ENCODE measurements around the gene TMC1. TPM values are rescaled to one million over a fixed set of nuclear protein-coding genes. Genes with fewer than 3 reads are reported as not detected.
"Not testable (repeated sequence)": the region's sequence is repeated elsewhere in the genome, so short reads cannot be mapped to it uniquely, and the experiment has no call there.

Gene TMC1
- total RNA-seq (2014; rRNA removed; shearing (Covaris generic); ENCODE audit: low replicate concordance), result not detected in 2 replicates

- DNase-seq, H3K36me3 ChIP-seq, H3K27me3 ChIP-seq, H3K9me3 ChIP-seq, H3K4me3 ChIP-seq: not testable (repeated sequence)
These were observed at the start of gene TMC1 for GRCh38 chr9:72521416-72521815. TSS of gene TMC1 (plus strand) at chr9:72521608. CDS start at chr9:72648649, 127,041 bp downstream.

GRCh38 chr9:72473474-72474261, 47.7 kb upstream of the TMC1 start:
- Histone ChIP-seq H3K9me3 (no peaks in the 10 kb centered on the region), H3K36me3 (no peaks in the 10 kb centered on the region), H3K4me3 (no peak overlapping the region), H3K27me3 (no peaks in the 10 kb centered on the region)
- DNase-seq, result no peak

- Histone ChIP-seq H3K27me3 (no peaks in the 10 kb centered on the region), H3K9me3 (no peaks in the 10 kb centered on the region), H3K4me3 (no peak overlapping the region), H3K36me3 (no peaks in the 10 kb centered on the region)
- DNase-seq, result no peak
These were observed 46.7 kb upstream of the TMC1 start for GRCh38 chr9:72474676-72475075.

- Histone ChIP-seq H3K9me3 (no peaks in the 10 kb centered on the region), H3K4me3 (no peak overlapping the region), H3K27me3 (no peaks in the 10 kb centered on the region), H3K36me3 (no peaks in the 10 kb centered on the region)
- no peak for DNase-seq
These were observed 45.3 kb upstream of the TMC1 start for GRCh38 chr9:72476100-72476499.

- Histone ChIP-seq H3K27me3 (no peaks in the 10 kb centered on the region), H3K9me3 (no peaks in the 10 kb centered on the region), H3K4me3 (no peak overlapping the region), H3K36me3 (no peaks in the 10 kb centered on the region)
- DNase-seq, result peak; percentile 35
These were observed 44.6 kb upstream of the TMC1 start for GRCh38 chr9:72476617-72477437.

GRCh38 chr9:72477930-72478518, 43.4 kb upstream of the TMC1 start:
- DNase-seq, result peak; percentile 35
- Histone ChIP-seq H3K36me3 (no peaks in the 10 kb centered on the region), H3K4me3 (no peak overlapping the region)

GRCh38 chr9:72478966-72479365, 42.4 kb upstream of the TMC1 start:
- no peak for DNase-seq
- Histone ChIP-seq H3K27me3 (no peaks in the 10 kb centered on the region), H3K36me3 (no peaks in the 10 kb centered on the region), H3K4me3 (no peak overlapping the region), H3K9me3 (no peaks in the 10 kb centered on the region)

More at GRCh38 chr9:72477930-72478518, 43.4 kb upstream of the TMC1 start:
- Histone ChIP-seq H3K27me3 (no peaks in the 10 kb centered on the region), H3K9me3 (no peaks in the 10 kb centered on the region)

- not testable (repeated sequence) for H3K4me3 ChIP-seq, H3K36me3 ChIP-seq, H3K27me3 ChIP-seq, DNase-seq, H3K9me3 ChIP-seq
These were observed 41.1 kb upstream of the TMC1 start for GRCh38 chr9:72480261-72480660.

- no peaks in the 10 kb centered on the region for H3K27me3 ChIP-seq
- H3K4me3 ChIP-seq, result no peak overlapping the region
- H3K9me3 ChIP-seq, result no peaks in the 10 kb centered on the region
- no peak for DNase-seq
- no peaks in the 10 kb centered on the region for H3K36me3 ChIP-seq
These were observed 40.5 kb upstream of the TMC1 start for GRCh38 chr9:72480921-72481320.

GRCh38 chr9:72485821-72486593, 35.4 kb upstream of the TMC1 start:
- Histone ChIP-seq H3K27me3 (no peaks in the 10 kb centered on the region), H3K9me3 (no peaks in the 10 kb centered on the region), H3K36me3 (no peaks in the 10 kb centered on the region), H3K4me3 (no peak overlapping the region)
- DNase-seq, result no peak

- Histone ChIP-seq H3K4me3 (no peak overlapping the region), H3K9me3 (no peaks in the 10 kb centered on the region), H3K36me3 (no peaks in the 10 kb centered on the region), H3K27me3 (no peaks in the 10 kb centered on the region)
- no peak for DNase-seq
These were observed 34.8 kb upstream of the TMC1 start for GRCh38 chr9:72486594-72486955.

- not testable (repeated sequence) for H3K9me3 ChIP-seq, H3K4me3 ChIP-seq, H3K27me3 ChIP-seq, DNase-seq, H3K36me3 ChIP-seq
These were observed 33.7 kb upstream of the TMC1 start for GRCh38 chr9:72487665-72488064.

GRCh38 chr9:72489986-72490385, 31.4 kb upstream of the TMC1 start:
- Histone ChIP-seq H3K36me3 (no peaks in the 10 kb centered on the region), H3K27me3 (no peaks in the 10 kb centered on the region), H3K4me3 (no peak overlapping the region), H3K9me3 (no peaks in the 10 kb centered on the region)
- DNase-seq, result no peak

GRCh38 chr9:72491242-72491641, 30.2 kb upstream of the TMC1 start:
- no peak for DNase-seq
- Histone ChIP-seq H3K36me3 (no peaks in the 10 kb centered on the region), H3K27me3 (no peaks in the 10 kb centered on the region), H3K9me3 (no peaks in the 10 kb centered on the region), H3K4me3 (no peak overlapping the region)

- no peak for DNase-seq
- Histone ChIP-seq H3K27me3 (no peaks in the 10 kb centered on the region), H3K4me3 (no peak overlapping the region), H3K9me3 (no peaks in the 10 kb centered on the region), H3K36me3 (no peaks in the 10 kb centered on the region)
These were observed 27.4 kb upstream of the TMC1 start for GRCh38 chr9:72494051-72494450.

GRCh38 chr9:72497447-72498046, 23.9 kb upstream of the TMC1 start:
- no peaks in the 10 kb centered on the region for H3K36me3 ChIP-seq
- H3K27me3 ChIP-seq, result no peaks in the 10 kb centered on the region
- DNase-seq, result no peak
- no peaks in the 10 kb centered on the region for H3K9me3 ChIP-seq
- no peak overlapping the region for H3K4me3 ChIP-seq
